Neural cell (in vitro differentiated cells): ENCODE measurements around the gene DFFA.
"Not testable (repeated sequence)": the region's sequence is repeated elsewhere in the genome, so short reads cannot be mapped to it uniquely, and the experiment has no call there.

ENCODE experiments used
- CTCF ChIP-seq: fragments of 450-650 bp; IDR thresholded peaks from 2 replicates; pipeline ENCODE4 v1.5.1; 2014; ENCODE audit warnings: antibody characterized with exemption, mild to moderate bottlenecking, moderate library complexity; ENCODE audit not compliant: poor library complexity, severe bottlenecking
- EZH2 ChIP-seq: fragments of 200-600, 300-800 bp; shearing (Covaris generic), sonication (generic); IDR thresholded peaks from 2 replicates; pipeline ENCODE4 v1.6.1; 2014; ENCODE audit warnings: antibody characterized with exemption, low read length, borderline replicate concordance, mild to moderate bottlenecking; ENCODE audit not compliant: insufficient read depth, poor library complexity, severe bottlenecking

- not testable (repeated sequence) for TF ChIP-seq CTCF, EZH2
Measured at GRCh38 chr1:10425826-10426534, 46.3 kb downstream of the DFFA start.
